Mucosa of descending colon (tissue), 3 donors: Measurements from ENCODE around the gene ATPAF1. TPM values are rescaled to one million over a fixed set of nuclear protein-coding genes. Genes with fewer than 3 reads are reported as not detected.
"Not testable (repeated sequence)": the region's sequence is repeated elsewhere in the genome, so short reads cannot be mapped to it uniquely, and the experiment has no call there.

Experiments used
- ATAC-seq: fragments of 200-7000 bp; cut with Tn5 transposase; one replicate; pipeline ENCODE4 v1.9.1; 2020; ENCODE audit warnings: mild to moderate bottlenecking, moderate library complexity
- DNase-seq, 3 donors: peaks; one replicate each; pipeline ENCODE4 v3.0.0-alpha.2; 2020
- H3K36me3 ChIP-seq: fragments of 200-600 bp; one replicate; pipeline ENCODE4 v1.8.0; 2021; ENCODE audit warnings: low read depth, mild to moderate bottlenecking
- H3K4me1 ChIP-seq: fragments of 200-600 bp; one replicate; pipeline ENCODE4 v1.8.0; 2021; ENCODE audit warnings: low read depth, mild to moderate bottlenecking
- H3K4me3 ChIP-seq: fragments of 200-600 bp; one replicate; pipeline ENCODE4 v1.8.0; 2021; ENCODE audit warnings: mild to moderate bottlenecking
- H3K9me3 ChIP-seq: fragments of 200-600 bp; one replicate; pipeline ENCODE4 v1.8.0; 2021; ENCODE audit warnings: mild to moderate bottlenecking
- intact Hi-C, 2 donors: fragments of 100-400 bp; cut with DNase I in 1 of 2; cut with micrococcal nuclease in 1 of 2; formaldehyde crosslinking; loops; one replicate each; pipeline versions ENCODE4 v1.11.0 to v1.11.1; 2022; cut with DNase I, micrococcal nuclease
- total RNA-seq, 3 donors: library from RNA; stranded (reverse); fragmentation: NEBNext Ultra II Directional in 2 of 3; extraction: Animal tissue kit (Norgen Biotek cat#: 25700) in 2 of 3; gene quantifications; one replicate each; pipeline versions ENCODE4 v1.2.1 to v1.2.4, GENCODE V29; 2021 to 2023
- TF ChIP-seq, protein P1 (sequence below): fragments of 200-600 bp; IDR thresholded peaks from one replicate; pipeline ENCODE4 v1.8.0; 2022; ENCODE audit warnings: antibody characterized with exemption, mild to moderate bottlenecking
- donor health status: DM: no; HTN: no; CAD: no; lungs with moderate emphysema.
- donor health status: DM: no; HTN: no; CAD: no.
- donor health status: DM: no; HTN: yes; CAD: no.

ATPAF1 gene
- total RNA-seq, 3 donors from 2014 or later, result 49.7 to 54.9 (median 52.6) TPM

DNA sequence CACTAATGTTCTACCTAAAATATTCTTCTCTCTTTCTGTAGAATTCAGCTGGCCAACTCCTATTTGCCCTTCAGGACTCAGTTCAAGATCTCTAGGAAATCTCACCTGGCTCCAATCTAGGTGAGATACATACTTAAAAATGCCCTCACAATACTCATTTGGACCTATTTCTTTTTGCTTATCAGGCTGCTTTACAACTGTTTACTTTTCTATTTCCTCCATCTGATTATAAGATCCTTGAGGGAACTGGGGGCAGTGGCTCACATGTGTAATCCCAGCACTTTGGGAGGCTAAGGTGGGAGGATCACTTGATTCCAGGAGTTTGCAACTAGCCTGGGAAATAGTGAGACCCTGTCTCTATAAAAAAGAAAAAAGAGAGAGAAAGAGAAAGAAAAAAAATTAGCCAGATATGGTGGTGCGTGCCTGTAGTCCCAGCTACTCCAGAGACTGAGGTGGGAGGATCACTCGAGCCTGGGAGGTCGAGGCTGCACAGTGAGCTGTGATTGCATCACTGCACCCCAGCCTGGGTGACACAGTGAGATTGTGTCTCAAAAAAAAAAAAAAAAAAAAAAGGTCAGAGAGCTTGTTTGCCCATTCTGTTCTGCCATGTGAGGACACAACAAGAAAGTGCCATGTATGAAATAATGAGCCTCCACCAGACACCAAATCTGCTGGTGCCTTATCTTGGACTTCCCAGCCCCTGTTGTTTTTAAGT, 35.9 kb upstream of the ATPAF1 start:
- peaks cover 5% of the 10 kb centered on the region for H3K36me3 ChIP-seq
- intact Hi-C loops, result no loop called here

DNA sequence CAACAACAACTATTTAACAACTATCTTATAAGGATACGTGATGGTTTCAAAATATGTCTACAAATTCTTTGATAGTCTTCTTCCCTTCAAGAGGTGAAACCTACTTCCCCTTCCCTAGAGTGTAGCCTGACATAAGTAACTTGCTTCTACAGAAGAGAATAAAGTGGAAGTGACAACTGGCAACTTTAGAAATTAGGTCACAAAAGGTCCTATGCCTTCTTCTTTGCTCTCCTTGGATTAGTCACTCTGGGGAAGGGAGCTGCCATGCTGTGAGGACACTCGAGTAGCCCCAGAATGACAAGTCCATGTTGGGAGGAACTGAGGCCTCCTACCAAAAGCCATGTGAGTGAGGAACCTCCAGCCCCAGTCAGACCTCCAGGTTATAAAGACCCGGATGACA, 31.5 kb upstream of the ATPAF1 start:
- no peak overlapping the region for H3K4me3 ChIP-seq
- intact Hi-C loops, result no loop called here
- no peak for DNase-seq
- H3K36me3 ChIP-seq, result no peaks in the 10 kb centered on the region
- TF ChIP-seq, protein P1, sequence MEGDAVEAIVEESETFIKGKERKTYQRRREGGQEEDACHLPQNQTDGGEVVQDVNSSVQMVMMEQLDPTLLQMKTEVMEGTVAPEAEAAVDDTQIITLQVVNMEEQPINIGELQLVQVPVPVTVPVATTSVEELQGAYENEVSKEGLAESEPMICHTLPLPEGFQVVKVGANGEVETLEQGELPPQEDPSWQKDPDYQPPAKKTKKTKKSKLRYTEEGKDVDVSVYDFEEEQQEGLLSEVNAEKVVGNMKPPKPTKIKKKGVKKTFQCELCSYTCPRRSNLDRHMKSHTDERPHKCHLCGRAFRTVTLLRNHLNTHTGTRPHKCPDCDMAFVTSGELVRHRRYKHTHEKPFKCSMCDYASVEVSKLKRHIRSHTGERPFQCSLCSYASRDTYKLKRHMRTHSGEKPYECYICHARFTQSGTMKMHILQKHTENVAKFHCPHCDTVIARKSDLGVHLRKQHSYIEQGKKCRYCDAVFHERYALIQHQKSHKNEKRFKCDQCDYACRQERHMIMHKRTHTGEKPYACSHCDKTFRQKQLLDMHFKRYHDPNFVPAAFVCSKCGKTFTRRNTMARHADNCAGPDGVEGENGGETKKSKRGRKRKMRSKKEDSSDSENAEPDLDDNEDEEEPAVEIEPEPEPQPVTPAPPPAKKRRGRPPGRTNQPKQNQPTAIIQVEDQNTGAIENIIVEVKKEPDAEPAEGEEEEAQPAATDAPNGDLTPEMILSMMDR, result no peak
- H3K9me3 ChIP-seq, result no peaks in the 10 kb centered on the region
- peaks cover 14% of the 10 kb centered on the region for H3K4me1 ChIP-seq
- ATAC-seq, result no peak

More for the DNA sequence above, 35.9 kb upstream of the ATPAF1 start:
- DNase-seq (no peak), ATAC-seq (peak; percentile 62)
- TF ChIP-seq, protein P1, result no peak
- Histone ChIP-seq H3K9me3 (no peaks in the 10 kb centered on the region), H3K4me1 (peaks cover 24% of the 10 kb centered on the region), H3K4me3 (no peak overlapping the region)

DNA sequence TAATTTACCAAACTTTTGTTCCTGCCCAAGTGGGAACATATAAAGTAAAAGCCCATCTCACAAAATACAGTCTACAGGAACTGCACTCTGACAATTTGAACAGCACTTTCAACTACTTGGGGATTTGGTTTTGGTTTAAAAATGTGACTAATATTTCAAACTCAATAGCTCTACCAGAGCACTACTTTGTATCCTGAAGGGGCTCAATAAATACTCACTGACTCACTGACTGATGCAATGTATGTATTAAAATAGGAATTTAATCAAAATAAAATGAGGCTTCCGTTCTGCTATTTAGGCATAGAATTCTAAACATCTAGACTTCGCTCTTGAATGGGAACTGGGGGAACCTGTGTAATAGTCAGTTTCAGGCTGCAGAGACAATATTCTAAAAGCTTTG, 28.9 kb upstream of the ATPAF1 start:
- intact Hi-C loops, result no loop called here
- ATAC-seq (no peak), DNase-seq (no peak)
- Histone ChIP-seq H3K4me3 (no peak overlapping the region), H3K36me3 (no peaks in the 10 kb centered on the region), H3K4me1 (peaks cover 8% of the 10 kb centered on the region), H3K9me3 (no peaks in the 10 kb centered on the region)
- TF ChIP-seq, protein P1, result no peak

DNA sequence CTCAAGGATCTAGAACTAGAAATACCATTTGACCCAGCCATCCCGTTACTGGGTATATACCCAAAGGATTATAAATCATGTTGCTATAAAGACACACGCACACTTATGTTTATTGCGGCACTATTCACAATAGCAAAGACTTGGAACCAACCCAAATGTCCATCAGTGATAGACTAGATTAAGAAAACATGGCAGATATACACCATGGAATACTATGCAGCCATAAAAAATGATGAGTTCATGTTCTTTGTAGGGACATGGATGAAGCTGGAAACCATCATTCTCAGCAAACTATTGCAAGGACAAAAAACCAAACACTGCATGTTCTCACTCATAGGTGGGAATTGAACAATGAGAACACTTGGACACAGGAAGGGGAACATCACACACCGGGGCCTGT, 26.5 kb upstream of the ATPAF1 start:
- ATAC-seq, H3K4me1 ChIP-seq, H3K36me3 ChIP-seq, intact Hi-C loops, H3K9me3 ChIP-seq, DNase-seq, H3K4me3 ChIP-seq: not testable (repeated sequence)

DNA sequence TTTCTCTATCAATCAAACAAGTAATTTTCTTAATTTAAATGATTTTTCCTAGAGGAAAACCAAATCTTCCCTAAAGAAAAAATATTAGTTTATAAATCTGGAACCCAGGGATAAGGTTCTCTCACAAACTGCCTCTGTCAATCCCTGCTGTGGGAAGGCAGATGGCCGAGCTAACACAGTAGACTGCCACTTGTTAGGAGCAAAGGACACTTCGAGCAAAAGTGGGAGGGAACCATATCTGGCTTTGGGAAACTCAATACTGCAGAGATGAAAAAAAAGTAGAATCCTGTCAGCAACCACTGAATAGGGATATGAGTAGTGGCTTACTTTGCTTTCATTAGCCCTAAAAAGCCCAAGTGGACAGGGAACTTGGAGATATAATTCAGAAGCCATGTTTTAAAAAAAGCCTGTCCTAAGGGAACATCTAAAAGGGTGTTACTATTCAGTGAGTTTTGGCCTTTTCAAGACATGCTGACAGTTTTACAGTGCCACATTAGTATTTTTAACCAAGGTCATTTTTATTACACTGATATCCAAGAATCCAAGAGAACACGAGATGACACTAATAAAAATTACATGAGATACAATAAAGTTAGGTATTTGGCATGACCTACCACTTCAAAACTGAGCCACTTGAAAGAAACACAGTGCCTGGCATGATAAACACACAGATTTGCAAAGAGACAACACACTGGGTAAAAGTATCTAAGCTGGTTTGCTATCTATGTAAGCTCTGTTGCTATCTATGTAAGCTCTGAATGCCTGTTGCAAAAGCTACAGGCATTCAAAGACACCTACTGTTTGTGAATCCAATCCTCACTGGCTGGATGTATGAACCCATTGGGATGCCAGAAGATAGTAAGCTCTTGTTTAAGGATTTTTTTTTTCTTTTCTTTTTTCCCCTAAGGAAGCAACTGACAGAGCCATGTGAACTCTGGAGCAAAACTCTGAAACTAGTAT, 24.9 kb upstream of the ATPAF1 start:
- ATAC-seq (peak; percentile 50), DNase-seq (no peak)
- TF ChIP-seq, protein P1, result no peak
- no peak overlapping the region for H3K4me3 ChIP-seq
- no peaks in the 10 kb centered on the region for H3K9me3 ChIP-seq
- peaks cover 10% of the 10 kb centered on the region for H3K4me1 ChIP-seq
- intact Hi-C loops, result no loop called here
- no peaks in the 10 kb centered on the region for H3K36me3 ChIP-seq
